ENCODE data around the gene USP22. TPM values are rescaled to one million over a fixed set of nuclear protein-coding genes. Genes with fewer than 3 reads are reported as not detected.

Gene USP22
- polyA plus RNA-seq, 4 donors = 200 to 245 (median 203) TPM

- no peak for DNase-seq (ENCODE audit: low read depth in 4 of 4, low spot score in 2 of 4)
Measured at GRCh38 chr17:21024024-21024423, 18.8 kb downstream of the USP22 start.

DNA sequence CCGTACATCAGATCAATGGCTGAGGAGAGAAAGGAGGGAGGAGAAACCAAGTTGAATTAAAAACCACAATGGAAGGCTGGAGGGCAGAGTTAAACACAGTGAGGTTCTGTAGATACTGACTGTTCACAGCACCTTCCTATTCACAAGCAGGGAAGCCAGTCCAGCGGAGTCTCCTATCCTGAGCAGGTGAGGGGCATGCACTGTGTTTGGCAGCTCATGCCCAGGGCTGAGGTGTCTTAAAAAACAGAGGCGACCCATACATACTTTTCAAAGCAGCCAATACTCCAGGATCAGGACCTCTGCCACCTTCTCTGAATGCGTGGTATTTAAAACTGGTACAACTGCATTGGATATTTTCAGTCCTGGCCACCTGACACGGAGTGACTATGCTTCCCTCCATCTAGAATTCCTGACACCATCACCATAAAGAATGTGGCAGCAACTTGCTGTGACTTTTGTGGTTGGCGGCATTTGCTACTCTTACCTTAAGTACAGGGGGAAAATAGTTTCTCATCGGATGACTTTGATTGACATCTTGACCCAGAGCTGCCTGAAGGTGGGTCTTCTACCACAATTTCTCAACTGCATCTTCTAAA, 21.5 kb downstream of the USP22 start:
- no peak for DNase-seq (ENCODE audit: low read depth in 4 of 4, low spot score in 2 of 4)

GRCh38 chr17:21020622-21021021, 22.2 kb downstream of the USP22 start:
- DNase-seq (ENCODE audit: low read depth in 4 of 4, low spot score in 2 of 4) = no peak

DNA sequence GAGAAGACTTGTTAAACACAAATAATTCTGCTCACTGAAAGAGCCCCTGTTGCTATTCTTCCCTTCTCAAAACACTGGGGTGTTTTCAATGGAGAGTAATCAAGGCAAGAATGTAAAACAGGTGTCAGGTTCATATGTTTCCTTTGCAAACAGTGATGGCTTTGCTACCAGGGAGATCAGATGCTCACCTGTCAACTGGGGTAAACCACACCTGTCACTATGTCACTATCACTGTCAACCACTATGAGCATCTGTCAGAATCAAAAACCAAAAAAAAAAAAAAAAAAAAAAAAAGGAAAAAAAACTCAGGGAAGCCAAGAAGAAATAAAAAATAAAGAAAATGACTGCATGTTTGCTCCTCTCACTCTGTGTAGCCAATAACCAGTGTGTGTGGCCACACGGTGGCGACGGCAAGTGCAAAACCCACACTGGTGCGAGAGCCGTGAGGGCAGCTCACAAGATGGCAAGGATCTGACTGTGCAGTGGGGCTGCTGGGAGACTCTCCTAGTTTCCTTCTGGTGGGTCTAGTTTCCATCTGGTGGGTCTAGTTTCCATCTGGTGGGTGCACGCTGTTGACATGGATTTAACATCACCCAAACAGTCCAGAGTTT, 22.7 kb downstream of the USP22 start:
- DNase-seq (ENCODE audit: low read depth in 4 of 4, low spot score in 2 of 4) = no peak

DNA sequence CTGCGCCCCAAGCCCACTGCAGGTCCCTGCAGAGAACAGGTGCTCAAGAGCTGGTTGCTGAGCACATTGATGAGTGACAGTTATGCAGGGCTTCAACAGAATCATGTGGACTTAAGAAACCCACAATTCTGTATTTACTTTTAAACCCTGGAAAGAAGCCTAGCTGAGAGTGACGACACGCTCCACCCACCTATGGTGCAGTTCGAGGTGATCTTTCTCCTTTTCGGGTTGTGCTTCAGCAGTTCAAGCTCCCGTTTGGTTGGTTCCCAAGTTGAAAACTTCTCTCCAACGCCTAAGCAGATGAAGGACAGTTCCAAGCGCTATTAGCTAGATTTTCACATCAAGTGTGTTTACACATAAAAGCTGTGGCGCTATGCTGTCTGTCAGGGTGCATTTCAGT, 23.9 kb downstream of the USP22 start:
- DNase-seq (ENCODE audit: low read depth in 4 of 4, low spot score in 2 of 4) = no peak

DNA sequence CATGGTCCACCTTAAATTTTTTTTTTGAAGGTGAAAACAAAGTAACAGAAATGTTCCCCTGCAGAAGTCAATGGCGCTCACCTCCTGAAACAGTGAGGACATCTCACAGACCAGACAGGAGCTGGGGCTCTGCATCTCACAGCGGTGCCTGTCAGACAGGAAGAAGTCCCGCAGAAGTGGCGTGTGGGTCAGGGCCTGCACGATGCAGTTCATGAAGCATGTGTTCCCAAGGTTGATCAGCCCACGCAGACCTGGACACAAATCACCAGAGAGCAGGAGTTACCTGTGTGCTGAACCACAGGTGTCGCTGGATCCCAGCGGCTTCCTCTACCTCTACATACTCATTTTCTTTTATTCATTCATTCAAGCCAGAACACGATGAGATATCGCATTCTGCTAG, 24.9 kb downstream of the USP22 start:
- DNase-seq (ENCODE audit: low read depth in 4 of 4, low spot score in 2 of 4) = no peak

- no peak for DNase-seq (ENCODE audit: low read depth in 4 of 4, low spot score in 2 of 4)
Measured at GRCh38 chr17:21017256-21017655, 25.6 kb downstream of the USP22 start.

- DNase-seq (ENCODE audit: low read depth in 4 of 4, low spot score in 2 of 4) = no peak
Measured at GRCh38 chr17:21016826-21017225, 26.0 kb downstream of the USP22 start.

GRCh38 chr17:21015564-21015963, 27.2 kb downstream of the USP22 start:
- no peak for DNase-seq (ENCODE audit: low read depth in 4 of 4, low spot score in 2 of 4)

DNA sequence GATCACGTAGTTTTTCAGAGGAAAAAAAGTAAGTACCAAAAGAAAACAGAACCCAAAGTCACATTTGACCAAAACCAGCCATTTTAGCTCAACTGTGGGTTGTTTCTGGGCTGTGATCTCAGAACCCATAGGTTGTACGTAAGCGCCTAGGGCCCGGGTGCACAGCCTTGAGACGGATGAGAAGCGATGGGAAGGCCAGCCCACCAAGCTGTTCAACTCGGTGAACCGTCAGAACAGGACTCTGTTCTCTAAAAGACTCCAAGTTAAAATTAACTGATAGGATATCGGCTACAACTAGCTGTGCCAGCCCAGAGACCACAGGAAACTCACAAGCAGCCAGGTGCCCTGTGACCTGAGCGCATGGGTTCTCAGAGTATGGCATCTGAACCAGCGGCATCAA, 28.3 kb downstream of the USP22 start:
- no peak for DNase-seq (ENCODE audit: low read depth in 4 of 4, low spot score in 2 of 4)

- no peak for DNase-seq (ENCODE audit: low read depth in 4 of 4, low spot score in 2 of 4)
Measured at GRCh38 chr17:21013983-21014382, 28.8 kb downstream of the USP22 start.

GRCh38 chr17:21012736-21013135, 30.1 kb downstream of the USP22 start:
- no peak for DNase-seq (ENCODE audit: low read depth in 4 of 4, low spot score in 2 of 4)

DNA sequence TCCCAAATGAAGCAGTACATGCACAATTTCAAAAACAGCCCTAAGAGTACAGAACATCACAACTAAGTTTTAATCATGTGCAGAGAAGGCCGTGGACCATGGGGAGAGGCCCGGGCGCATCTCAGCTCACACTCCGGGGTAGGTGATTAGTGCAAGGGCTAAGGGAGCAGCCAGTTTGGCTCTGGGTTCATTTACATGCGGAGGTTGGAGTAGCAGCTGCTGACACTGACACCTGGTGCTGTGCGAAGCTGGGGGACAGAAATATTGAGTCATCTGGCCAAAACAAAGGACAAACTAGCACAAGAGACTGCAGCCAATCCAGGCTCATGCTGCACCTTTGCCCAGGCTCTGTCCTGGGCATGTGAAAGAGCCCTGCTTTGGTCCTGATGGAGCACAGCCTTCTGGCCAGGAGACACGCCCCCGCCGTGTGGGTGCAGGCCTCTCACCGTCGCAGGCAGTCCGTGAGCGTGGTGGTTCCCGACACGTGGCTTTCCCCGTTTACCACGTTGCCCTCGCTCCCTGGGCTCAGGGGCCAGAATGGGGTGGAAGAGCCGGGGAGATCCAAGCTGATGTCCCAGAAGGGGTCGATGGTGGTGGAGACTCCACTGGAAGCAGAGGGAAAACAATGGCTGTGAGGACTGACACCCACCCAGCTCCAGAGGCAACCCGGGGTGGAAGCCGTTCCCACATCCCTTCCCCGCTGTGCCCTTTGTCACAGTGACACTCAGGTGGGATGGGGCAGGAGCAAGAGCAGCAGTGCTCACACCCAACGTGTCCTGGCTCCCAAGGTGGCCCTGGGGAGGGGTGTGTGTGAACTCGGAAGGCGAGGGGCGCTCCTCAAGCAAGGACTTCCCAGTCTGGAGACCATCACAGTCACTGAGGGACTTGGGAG, 31.9 kb downstream of the USP22 start:
- no peak for DNase-seq (ENCODE audit: low read depth in 4 of 4, low spot score in 2 of 4)

DNA sequence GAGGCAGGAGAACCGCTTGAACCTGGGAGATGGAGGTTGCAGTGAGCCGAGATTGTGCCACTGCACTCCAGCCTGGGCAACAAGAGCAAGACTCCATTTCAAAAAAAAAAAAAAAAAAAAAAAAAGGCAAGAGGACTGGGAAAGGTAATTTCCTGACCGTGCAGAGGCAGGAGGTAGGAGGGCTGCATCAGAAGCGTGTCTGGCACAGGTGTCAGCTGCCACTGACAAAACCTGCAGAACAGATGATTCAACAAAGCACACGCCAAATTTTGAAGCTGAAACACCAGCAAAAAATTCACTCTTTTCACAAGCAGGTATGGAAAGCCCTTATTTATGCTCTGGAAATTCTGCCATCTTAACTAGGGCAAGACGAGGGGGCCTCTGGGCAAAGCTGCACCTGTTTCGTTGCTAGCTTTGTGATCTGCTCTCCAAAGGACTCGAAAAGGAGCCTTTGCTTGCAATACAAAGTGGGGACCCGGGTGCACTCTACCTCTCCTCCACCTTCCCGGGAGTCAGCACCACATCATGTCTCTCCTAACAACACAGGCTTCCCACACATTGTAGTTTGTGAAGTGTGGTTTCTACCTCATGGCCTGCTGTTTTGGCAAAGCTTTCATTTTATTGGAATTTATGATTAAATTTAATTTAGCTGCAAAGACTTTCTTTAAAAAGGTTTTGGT, 33.7 kb downstream of the USP22 start:
- DNase-seq (ENCODE audit: low read depth in 4 of 4, low spot score in 2 of 4) = no peak

DNA sequence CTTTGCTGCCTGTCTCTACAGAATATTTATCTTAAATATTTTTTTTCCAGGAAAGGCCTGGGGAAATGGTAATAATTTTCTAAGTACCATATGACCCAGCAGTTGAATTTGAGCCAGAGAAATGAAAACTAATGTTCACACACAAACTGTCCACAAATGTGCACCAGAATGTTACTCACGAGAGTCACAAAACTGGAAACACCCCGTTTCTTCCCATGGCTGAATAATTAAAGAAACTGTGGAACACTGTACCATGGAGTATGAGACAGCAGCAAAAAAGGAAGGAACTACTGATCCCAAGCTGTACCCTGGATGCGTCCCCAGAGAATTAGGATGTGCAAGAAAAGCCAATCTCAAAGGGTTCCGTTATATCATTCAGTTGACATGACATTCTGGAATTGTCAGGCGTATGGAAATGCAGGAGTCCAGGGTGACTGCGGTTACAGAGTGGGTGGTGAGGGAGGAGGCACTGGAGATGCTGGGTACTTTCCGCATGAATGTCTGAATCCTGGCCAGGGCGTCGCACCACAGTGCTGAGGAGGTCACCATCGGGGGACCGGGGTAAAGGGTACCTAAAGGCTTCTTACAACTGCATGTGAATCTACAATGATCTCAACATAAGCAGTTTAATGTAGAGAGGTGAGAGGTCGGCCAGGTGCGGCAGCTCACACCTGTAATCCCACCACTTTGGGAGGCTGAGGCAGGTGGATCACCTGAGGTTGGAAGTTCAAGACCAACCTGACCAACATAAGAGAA, 34.5 kb downstream of the USP22 start:
- no peak for DNase-seq (ENCODE audit: low read depth in 4 of 4, low spot score in 2 of 4)

DNA sequence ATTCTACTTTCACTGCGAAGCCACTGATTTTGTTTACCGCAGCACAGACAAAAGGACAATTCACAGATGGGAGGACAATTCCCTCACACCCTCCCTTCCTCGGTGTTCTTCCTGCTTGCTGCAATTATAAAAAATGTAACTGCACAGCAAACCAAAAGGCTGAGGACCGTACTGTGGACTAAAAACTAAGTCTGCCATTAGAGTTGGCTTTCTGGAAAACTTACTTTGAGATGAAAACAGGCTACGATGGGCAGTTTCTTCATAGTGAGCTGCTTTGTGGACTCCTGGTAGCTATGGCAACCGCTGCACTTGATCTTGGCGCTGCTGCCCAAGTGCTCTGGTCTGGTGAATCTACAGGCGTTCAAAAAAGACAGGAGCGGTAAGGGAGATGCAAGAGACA, 35.2 kb downstream of the USP22 start:
- DNase-seq (ENCODE audit: low read depth in 4 of 4, low spot score in 2 of 4) = no peak

- no peak for DNase-seq (ENCODE audit: low read depth in 4 of 4, low spot score in 2 of 4)
Measured at GRCh38 chr17:21005803-21006202, 37.0 kb downstream of the USP22 start.

DNA sequence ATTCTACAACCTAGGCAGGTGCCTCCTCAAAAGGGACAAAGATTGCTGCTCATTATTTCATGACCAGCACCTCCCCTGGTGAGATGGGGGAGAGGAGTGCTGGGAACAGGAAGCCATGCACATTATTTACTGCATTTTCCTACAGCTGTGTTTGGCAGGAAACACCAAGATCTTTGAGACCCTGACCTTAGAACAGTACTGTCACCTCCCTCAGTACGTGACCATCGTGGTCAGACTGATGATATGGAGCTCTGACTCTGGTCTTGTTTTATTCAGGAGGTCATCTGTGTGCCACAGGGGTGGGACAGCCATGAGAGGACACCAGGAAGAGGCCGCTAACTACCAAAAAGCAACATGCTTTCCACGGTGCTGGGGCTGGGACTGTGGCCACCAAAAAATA, 37.4 kb downstream of the USP22 start:
- DNase-seq (ENCODE audit: low read depth in 4 of 4, low spot score in 2 of 4) = no peak

DNA sequence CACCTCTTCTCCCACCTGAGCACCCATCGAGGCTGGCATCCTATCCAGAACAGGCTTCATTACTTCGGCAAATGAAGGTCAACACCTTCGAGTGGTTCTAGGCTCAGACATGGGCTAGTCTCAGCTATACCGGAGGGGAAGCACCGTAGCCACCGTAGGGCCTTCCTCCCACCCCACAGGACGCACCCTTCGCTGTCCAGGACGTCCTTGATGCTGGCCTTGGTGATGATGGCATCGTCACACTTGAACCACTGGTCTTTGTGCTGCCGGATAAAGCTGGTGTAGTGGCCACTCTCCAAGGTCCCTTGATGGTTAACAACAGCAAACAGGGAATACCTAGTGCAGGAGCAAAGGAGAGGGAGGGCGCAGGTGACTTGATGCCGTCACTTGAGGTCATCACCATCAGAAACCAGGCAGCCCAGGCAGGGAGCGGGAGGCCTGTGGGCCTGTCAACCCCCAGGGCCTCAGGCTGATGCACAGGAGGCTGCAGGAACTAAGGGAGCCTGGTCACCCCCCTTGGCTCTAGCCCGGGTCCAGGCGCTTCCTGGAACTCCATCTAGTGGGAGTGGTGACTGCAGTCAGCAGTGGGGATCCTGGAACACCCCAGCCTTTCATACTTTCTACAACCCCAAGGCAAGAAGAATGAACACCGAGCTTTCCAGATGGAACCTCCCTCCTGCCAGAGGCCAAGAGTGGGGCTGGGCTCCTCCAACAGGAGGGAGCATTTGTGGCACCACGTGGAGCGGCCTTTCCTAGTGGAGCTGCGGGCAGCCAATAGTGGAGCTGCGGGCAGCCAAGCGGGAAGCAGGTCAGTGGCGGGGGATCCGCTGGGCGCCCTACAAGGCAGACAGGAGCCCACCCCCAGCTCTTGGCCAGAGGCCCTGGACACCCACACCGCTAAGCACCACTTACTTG, 38.5 kb downstream of the USP22 start:
- no peak for DNase-seq (ENCODE audit: low read depth in 4 of 4, low spot score in 2 of 4)

Data from left renal cortex interstitium (tissue), 4 donors.